HS-27A (cell line): Measurements from ENCODE around the gene PLCXD3.

Experiments used
- DNase-seq: peaks from one replicate; pipeline ENCODE4 v3.0.0-alpha.2; 2012; ENCODE audit warnings: low read depth, missing footprints

PLCXD3 gene

DNA sequence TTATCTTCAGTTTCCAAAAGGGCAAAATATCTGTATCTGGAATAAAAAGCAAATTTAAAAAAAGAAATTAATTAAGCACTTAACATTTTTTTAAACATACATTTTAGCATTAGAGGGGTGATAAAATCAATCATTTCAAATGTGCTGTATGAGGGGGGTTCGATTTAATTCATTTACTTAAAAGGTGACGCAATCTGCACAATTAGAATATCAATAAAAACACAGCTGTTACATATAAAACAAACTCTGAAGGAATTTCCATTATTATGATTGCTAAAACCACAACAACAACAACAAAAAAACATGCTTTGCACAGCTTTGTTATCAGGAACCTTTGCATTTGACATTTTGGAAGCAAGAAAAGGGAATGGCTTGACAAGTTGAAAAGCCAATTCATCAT lies 225.5 kb downstream of the PLCXD3 start:
- no peak for DNase-seq

DNA sequence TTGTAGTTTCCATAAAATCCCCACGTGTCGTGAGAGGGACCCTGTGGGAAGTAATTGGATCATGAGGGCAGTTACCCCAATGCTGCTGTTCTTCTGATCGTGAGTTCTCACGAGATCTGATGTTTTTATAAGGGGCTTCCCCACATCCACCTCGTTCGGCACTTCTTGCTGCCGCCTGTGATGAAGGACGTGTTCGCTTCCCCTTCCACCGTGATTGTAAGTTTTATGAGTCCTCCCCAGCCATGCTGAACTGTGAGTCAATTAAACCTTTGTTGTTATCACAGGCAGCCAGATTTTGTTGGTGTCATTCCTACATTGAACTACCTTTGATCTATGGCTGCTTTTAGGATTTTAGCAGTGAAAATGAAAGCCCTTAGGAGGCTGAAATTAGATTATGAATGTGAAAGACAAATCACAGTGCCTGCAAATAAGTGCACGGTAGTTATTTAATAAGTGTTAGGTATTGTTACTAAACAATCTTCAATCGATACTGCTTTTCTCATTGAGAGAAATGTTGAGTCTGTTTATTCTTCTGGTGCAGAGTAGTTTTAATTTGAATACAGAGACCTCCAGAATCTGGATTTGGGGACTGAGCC lies 229.1 kb downstream of the PLCXD3 start:
- DNase-seq, result no peak

DNA sequence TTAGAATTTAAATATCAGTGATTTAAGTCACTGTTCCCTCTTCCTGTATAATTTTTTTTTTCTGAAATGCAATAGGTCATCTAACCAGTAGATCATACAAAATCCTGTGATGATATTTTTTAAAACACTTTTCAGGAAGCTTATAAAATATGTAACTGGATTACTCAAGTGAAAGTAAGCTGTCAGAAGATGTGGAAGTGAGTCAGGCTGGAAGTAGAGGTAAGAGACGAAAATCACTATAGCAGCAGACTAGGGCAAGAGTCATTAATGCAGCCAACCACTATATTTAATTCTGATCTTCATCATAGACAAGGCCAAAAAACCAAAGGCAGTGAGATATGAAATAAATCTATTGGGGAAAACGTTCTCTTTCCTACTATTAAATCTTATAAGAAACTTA lies 231.4 kb downstream of the PLCXD3 start:
- no peak for DNase-seq

DNA sequence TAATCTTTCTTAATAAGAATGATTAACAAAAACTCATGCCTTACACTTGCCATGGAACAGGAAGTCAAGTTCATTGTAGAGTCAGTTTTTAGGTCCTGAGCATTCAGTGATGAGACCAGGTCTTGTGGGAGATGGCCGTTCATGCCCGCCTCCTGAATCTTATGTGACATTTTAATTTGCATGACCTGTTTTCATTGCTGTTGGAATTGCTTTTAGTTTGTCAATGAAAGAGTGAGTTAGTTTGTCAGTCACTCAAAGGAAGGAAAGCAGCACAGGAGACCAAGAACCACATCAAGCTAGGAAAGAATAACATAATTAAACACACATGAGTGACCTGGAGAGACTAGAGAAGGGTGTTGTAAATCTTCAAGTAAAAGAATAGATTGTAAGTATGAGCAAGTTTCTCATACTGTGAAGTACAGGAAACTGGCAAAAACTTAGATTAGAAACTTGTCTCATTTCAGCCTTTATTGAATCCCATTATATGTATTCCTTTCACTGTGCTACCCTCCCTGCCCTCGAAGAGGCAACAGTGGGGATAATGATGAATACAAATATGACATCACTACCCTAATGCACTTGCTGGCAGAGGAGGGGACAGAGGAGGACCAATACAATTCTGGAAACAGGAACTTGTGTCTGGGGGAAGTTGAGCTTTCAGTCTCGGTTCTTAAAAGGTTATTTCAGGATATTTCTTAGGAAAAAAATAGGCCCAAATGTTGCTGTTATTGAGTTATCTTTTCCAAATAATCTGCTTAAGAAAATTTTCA lies 232.7 kb downstream of the PLCXD3 start:
- no peak for DNase-seq

DNA sequence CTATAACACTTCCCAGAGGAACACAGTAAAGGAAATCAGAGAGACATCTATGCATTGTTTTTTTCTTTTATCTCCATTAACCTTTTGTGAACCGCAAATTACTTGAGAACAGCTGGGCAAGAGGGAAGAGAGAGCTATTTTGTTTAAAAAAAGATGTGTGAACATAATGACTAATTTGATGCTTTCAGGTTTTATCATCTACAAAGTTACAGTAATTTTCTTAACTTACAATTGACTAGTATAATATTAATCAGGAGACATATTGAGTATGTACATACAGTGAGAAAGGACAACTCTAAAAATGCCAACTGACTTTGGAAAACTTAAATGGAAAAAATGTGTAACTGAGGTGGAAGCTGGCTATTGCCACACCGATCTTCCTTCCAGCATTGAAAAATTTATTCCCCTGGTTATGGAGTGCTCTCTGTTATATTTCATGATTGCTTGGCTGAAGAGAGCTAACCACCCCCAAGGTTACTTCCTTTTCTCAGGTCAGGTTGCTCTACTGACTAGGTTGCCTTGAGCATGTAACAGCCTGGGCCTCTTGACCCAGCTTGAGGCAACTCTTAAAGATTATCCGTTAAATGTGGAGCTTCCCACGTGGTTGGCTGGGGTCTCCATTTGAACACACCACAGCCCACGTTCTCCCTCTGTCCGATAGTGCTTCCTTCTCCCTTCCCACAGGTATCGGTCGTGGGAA lies 234.4 kb downstream of the PLCXD3 start:
- DNase-seq, result no peak

DNA sequence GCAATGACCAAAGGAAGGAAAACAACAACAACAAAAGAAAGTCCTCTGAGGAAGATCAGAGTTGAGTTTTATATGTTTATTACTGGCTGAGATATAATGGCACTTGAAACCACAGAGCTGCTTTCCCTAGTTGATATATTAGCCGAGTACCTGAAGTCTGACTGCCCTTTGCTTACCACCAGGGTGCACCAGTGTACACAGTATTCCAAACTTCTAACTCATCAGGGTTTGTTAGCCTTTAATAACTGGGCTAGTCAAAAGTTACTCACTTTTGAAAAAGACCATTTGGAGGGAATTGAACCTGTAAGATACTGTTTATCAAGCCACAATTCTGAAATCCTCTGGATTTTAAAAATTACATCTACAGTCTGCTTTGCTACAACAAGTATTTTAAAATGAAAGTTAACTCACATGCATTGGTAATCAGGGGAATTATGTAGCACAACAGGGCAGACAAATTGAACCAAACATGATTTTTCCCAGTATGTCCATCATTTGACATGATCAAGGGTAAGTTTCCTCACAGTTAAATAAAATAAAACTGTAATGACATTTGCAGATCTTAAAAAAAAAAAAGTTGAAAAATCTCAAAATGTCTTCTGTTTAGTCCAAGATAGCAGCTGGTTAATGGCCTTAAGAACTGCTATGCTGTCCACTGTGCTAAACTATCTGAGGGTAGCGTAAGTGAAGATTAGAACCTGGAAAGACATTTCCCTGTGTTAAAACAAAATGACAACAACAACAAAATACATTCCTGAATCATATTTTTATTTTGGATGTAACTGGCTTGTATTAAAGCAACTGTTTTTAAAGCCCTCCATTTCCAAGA lies 239.8 kb downstream of the PLCXD3 start:
- peak; percentile 34 for DNase-seq

DNA sequence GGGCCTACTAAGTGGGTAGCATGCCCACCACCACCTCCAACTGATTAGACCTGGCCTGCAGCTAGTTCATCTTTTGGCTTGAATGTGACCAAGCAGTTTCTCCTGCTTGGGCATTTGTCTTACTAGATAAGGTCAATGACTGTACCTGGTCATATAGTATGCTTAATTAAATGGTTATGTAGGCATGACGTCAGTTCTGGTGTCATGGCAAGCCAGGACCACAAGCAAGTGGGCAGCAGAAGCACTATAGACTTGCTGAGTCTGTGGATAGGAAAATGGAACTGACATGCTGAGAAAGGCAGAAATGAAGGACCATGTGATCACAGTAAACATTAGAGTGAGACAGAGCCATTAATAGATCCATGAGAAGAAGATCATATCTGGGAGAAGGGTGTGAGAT lies 241.5 kb downstream of the PLCXD3 start:
- DNase-seq, result no peak

DNA sequence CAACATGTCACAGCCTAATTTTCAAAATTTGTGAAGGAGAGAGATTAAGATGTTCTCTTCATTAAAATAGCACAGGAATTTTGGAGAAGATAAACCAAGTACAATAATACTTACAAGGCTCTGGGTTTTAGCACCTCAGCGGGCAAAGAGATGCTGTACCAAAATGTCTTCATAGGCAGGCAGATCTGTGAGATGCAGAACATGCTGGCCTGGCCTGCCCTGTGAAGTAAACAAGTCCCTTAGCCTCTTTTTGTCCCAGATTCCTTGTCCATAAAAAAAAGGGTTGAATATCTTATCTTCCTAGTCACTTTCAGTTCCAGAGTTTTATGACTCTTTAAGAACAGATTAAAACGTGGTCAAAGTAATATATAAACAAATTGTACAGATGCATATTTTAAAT lies 244.0 kb downstream of the PLCXD3 start:
- DNase-seq, result no peak

DNA sequence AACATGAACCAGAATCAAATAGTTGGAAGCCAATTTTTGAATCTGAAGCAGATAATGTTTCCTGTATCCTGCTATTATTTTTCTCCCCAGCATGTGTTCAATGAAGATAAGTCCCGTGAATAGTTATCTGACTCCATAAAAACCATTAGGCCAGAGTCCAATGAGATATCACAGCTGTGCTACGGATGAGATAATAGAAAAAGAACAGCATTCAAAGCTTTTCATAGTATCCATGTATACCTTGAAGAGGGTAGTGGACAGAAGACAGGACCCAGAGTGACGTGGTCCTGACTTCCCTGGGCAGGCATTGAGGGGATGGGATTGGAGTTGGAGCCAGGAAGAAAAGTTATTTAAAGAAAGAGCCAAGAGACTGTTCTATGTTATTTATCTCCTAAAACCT lies 246.4 kb downstream of the PLCXD3 start:
- no peak for DNase-seq

DNA sequence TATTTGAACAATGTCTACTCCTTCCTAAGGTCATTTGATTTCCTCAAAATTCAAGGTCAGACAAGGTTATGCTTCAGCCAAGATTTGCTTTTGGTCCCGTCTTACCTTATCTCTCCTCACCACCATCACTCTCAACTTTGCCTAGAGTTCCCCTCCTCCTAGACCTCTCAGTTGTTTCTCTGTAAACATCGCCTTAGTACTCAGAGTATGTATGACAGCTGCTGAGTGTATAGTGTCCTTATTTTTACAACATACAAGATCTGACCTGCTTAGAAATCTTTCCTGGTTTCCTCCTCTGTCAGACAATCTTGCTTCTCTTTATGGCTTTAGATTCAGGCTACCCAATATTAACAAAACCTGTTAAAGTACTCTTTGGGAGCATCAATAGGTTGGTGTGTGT lies 247.1 kb downstream of the PLCXD3 start:
- DNase-seq, result no peak
